Lower leg skin (tissue), 3 donors: ENCODE measurements around the gene PTGES.

ENCODE experiments used
- CTCF ChIP-seq, 3 donors: fragments of 450-650 bp; IDR thresholded peaks; one replicate each; pipeline ENCODE4 v1.5.1; 2016; ENCODE audit warnings: antibody characterized with exemption in 3 of 3, mild to moderate bottlenecking in 3 of 3, moderate library complexity in 2 of 3
- POLR2A ChIP-seq, 2 donors: fragments of 450-650 bp; IDR thresholded peaks; one replicate each; pipeline ENCODE4 v1.6.1; 2016 to 2017; ENCODE audit warnings: antibody characterized with exemption in 2 of 2, mild to moderate bottlenecking in 1 of 2, moderate library complexity in 1 of 2

DNA sequence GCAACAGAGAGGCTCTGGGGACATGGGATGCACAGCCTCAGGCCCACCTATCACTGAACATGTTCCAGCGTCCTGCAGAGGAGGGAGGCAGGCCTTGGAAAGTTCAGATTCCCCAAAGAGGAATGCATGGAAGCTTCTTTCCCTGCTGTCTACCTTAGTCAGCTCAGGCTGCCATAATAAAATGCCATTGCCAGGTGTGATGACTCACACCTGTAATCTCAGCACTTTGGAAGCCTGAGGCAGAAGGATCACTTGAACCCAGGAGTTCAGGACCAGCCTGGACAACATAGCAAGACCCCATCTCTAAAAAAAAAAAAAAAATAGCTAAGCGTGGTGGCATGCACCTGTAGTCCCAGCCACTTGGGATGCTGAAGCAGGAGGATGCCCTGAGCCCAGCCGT, 25.6 kb upstream of the PTGES start:
- no peak for TF ChIP-seq CTCF (IDR thresholded peaks at IDR 0.05)
- no peak for TF ChIP-seq POLR2A (IDR thresholded peaks at IDR 0.05)
